Motor neuron (in vitro differentiated cells): ENCODE measurements around the gene C12orf54. TPM values are rescaled to one million over a fixed set of nuclear protein-coding genes. Genes with fewer than 3 reads are reported as not detected.
A peak's percentile ranks its signal among the peaks of the same experiment; 100 is the strongest.
"Not testable (repeated sequence)": the region's sequence is repeated elsewhere in the genome, so short reads cannot be mapped to it uniquely, and the experiment has no call there.

Source experiments
- ATAC-seq, 8 experiments: fragments of 200-7000 bp; cut with Tn5 transposase; replicated peaks in 6 of 8; 2 replicates each; pipeline ENCODE4 v1.8.0; 2021; ENCODE audit warnings: mild to moderate bottlenecking in 8 of 8, moderate library complexity in 8 of 8
- H3K27ac ChIP-seq, 2 donors: fragments of 250-450 bp; sonication (Bioruptor Pico); 2 replicates each; pipeline ENCODE4 v1.9.0; 2021; ENCODE audit warnings: antibody characterized with exemption in 2 of 2, mild to moderate bottlenecking in 2 of 2, moderate library complexity in 1 of 2
- H3K4me1 ChIP-seq, 2 donors: fragments of 250-450 bp; sonication (Bioruptor Pico); replicated peaks in 1 of 2; 2 replicates each; pipeline ENCODE4 v1.6.1; 2021; ENCODE audit warnings: antibody characterized with exemption in 2 of 2, mild to moderate bottlenecking in 2 of 2, moderate library complexity in 1 of 2
- H3K4me3 ChIP-seq, 5 donors: fragments of 250-450 bp; sonication (Bioruptor Pico); 2 replicates each; pipeline ENCODE4 v1.9.0; 2021; ENCODE audit warnings: antibody characterized with exemption in 5 of 5, mild to moderate bottlenecking in 5 of 5, moderate library complexity in 4 of 5
- WGBS, 10 experiments: fragments of 450-650 bp; shearing (Covaris generic); methylation state at CpG; one replicate each; pipeline ENCODE4 v1.0.0; 2022; 5-methylcytosine and 5-hydroxymethylcytosine counted together
- in situ Hi-C, 9 experiments: fragments of 400-800 bp; cut with MboI; loops; one replicate each; pipeline ENCODE4 v1.15.0; 2021; ENCODE audit warnings: low sequenced_read_pairs in 9 of 9, low pct_unique_long_range_greater_than_20kb in 2 of 9; ENCODE audit not compliant: unreplicated experiment in 9 of 9
- total RNA-seq, 8 experiments: library from RNA; unstranded; fragments of 300-600 nt; gene quantifications; 2 replicates each; pipeline versions ENCODE4 v1.2.3 to v1.2.4, GENCODE V29; 2022

The C12orf54 gene
- total RNA-seq, 8 experiments from 2014 or later: 0.29 to 10.0 (median 2.9) TPM; not detected in 4

GRCh38 chr12:48514728-48515127 is 32.4 kb downstream of the C12orf54 start:
- in situ Hi-C loops: no loop called here
- WGBS, 10 experiments: 0 to 100% (median 82%) methylated on average over 1 of the region's 1 CpG; no CpG with 5 or more reads in 2 of the 10 experiments
- no peaks in the 10 kb centered on the region for H3K4me1 ChIP-seq
- no peak overlapping the region for H3K4me3 ChIP-seq
- H3K27ac ChIP-seq: no peak overlapping the region
- ATAC-seq: no peak

GRCh38 chr12:48520381-48520780 is 38.1 kb downstream of the C12orf54 start:
- in situ Hi-C loops, H3K4me3 ChIP-seq, H3K27ac ChIP-seq, ATAC-seq, H3K4me1 ChIP-seq: not testable (repeated sequence)
- WGBS, 10 experiments: no CpG with 5 or more reads among the region's 24 CpGs

GRCh38 chr12:48525332-48525731 is 43.0 kb downstream of the C12orf54 start, which contains the start of gene OR8S1:
OR8S1 (plus strand) TSS chr12:48525632; CDS start chr12:48525632, 0 bp downstream.
- 17 to 97% (median 80%) methylated on average over 1 to 5 of the region's 5 CpGs; no CpG with 5 or more reads in 2 of the 10 experiments for WGBS, 10 experiments

GRCh38 chr12:48527891-48528670 is 45.8 kb downstream of the C12orf54 start:
- no peak overlapping the region for H3K4me3 ChIP-seq
- no peak for ATAC-seq
- 41 to 100% (median 93%) methylated on average over 1 to 16 of the region's 44 CpGs; no CpG with 5 or more reads in 1 of the 10 experiments for WGBS, 10 experiments
- H3K4me1 ChIP-seq: no peaks in the 10 kb centered on the region
- in situ Hi-C loops: no loop called here
- H3K27ac ChIP-seq: no peak overlapping the region

More at GRCh38 chr12:48525332-48525731, 43.0 kb downstream of the C12orf54 start, which contains the start of gene OR8S1:
- Histone ChIP-seq H3K4me3 (no peak within 1 kb of the TSS), H3K27ac (no peak within 1 kb of the TSS), H3K4me1 (no peaks in the 10 kb centered on the region)
- in situ Hi-C loops: no loop called here
- ATAC-seq: no peak

- Histone ChIP-seq H3K4me3 (no peak overlapping the region), H3K4me1 (no peaks in the 10 kb centered on the region), H3K27ac (no peak overlapping the region)
- ATAC-seq: no peak
- in situ Hi-C loops: no loop called here
Observed at GRCh38 chr12:48532601-48533000, 50.3 kb downstream of the C12orf54 start.

- H3K4me1 ChIP-seq: no peaks in the 10 kb centered on the region
- 0 to 93% (median 42%) methylated on average over 1 of the region's 1 CpG; no CpG with 5 or more reads in 2 of the 10 experiments for WGBS, 10 experiments
- in situ Hi-C loops: no loop called here
- no peak for ATAC-seq
- H3K27ac ChIP-seq: no peak overlapping the region
- H3K4me3 ChIP-seq: no peak overlapping the region
Observed at GRCh38 chr12:48536602-48537001, 54.3 kb downstream of the C12orf54 start.

- H3K27ac ChIP-seq: no peak overlapping the region
- in situ Hi-C loops: loop anchor here in 1 of 9 experiments (5.0 kb wide), 1 partner anchor 70 kb away; no protein-coding TSS in a partner anchor
- ATAC-seq: peak in 3 of 8 experiments; percentile 69 to 82 (median 73)
- 17 to 80% (median 45%) methylated on average over 2 to 8 of the region's 8 CpGs; no CpG with 5 or more reads in 2 of the 10 experiments for WGBS, 10 experiments
- peaks cover 0 to 5% of the 10 kb centered on the region in 2 donors for H3K4me1 ChIP-seq
- no peak overlapping the region for H3K4me3 ChIP-seq
Observed at GRCh38 chr12:48542300-48542928, 60.1 kb downstream of the C12orf54 start.

GRCh38 chr12:48545833-48546469 is 63.7 kb downstream of the C12orf54 start:
- H3K4me3 ChIP-seq: no peak overlapping the region
- in situ Hi-C loops: no loop called here
- H3K4me1 ChIP-seq: peaks cover 0 to 5% of the 10 kb centered on the region in 2 donors
- peak in 3 of 8 experiments; percentile 49 to 64 (median 53) for ATAC-seq
- peak overlapping the region in 1 of 2 donors; percentile 53 for H3K27ac ChIP-seq
- 0 to 78% (median 44%) methylated on average over 1 to 4 of the region's 4 CpGs; no CpG with 5 or more reads in 2 of the 10 experiments for WGBS, 10 experiments

Other genes starting within 250 kb of the C12orf54 start
- gene ZNF641, start 131.6 kb upstream of the C12orf54 start, total RNA-seq: 10 to 100 TPM in 6 of 8 experiments, 1 to 10 TPM in 2; 2.4 to 24.2 (median 16.2) TPM
- 1 to 10 TPM in 1 of 8 experiments, under 1 TPM in 3, not detected in 4; 0.36 to 2.9 (median 0.75) TPM for gene ANP32D, start 9.9 kb upstream of the C12orf54 start, total RNA-seq
- gene OR8S1, start 43.1 kb downstream of the C12orf54 start, total RNA-seq: 1 to 10 TPM in 1 of 8 experiments, under 1 TPM in 1, not detected in 6; 0.71 to 1.3 TPM
- gene LALBA, start 87.5 kb downstream of the C12orf54 start, total RNA-seq: under 1 TPM in 4 of 8 experiments, not detected in 4; 0.23 to 0.59 (median 0.31) TPM
- 10 to 100 TPM; 29.3 to 57.5 (median 41.8) TPM for gene KANSL2, start 199.7 kb downstream of the C12orf54 start, total RNA-seq
- gene CCNT1, start 234.2 kb downstream of the C12orf54 start, total RNA-seq: 10 to 100 TPM; 29.5 to 58.5 (median 37.2) TPM